Endothelial cell of umbilical vein (primary cell): ENCODE measurements around the gene MACROH2A2. TPM values are rescaled to one million over a fixed set of nuclear protein-coding genes. Genes with fewer than 3 reads are reported as not detected.

Experiments used
- BruUV-seq: library from RNA; stranded (reverse); fragments of 400-500 nt; replicated peaks from 2 replicates; lab custom pipeline; 2021; lab: Mats Ljungman, UMichigan
- CTCF ChIA-PET: fragments of 300-600, 350-600 bp; sonication (Branson Sonifier 250); formaldehyde crosslinking; loops from one replicate; lab custom pipeline; 2021; ENCODE audit warnings: antibody characterized with exemption, inconsistent platforms; lab: Charles Lee
- POLR2A ChIA-PET: fragments of 300-600, 350-600 bp; sonication (Branson Sonifier 250); formaldehyde crosslinking; loops from one replicate; lab custom pipeline; 2021; ENCODE audit warnings: antibody characterized with exemption, inconsistent platforms; lab: Charles Lee
- DNase-seq: peaks from one replicate; pipeline ENCODE4 v3.0.0-alpha.2; 2011; ENCODE audit warnings: low read depth, low spot score
- FAIRE-seq: peaks from 2 replicates; lab custom pipeline; 2011; peaks lifted over from hg19 to GRCh38; lab: Jason Lieb, UNC
- H2AFZ ChIP-seq: 2 replicates; pipeline ENCODE4 v1.6.0; 2012; ENCODE audit warnings: low read depth, low read length, control low read depth, inconsistent platforms
- H3K27ac ChIP-seq: 2 replicates; pipeline ENCODE4 v1.5.1; 2011; ENCODE audit warnings: low read depth, mild to moderate bottlenecking, control low read depth, low read length, moderate library complexity; ENCODE audit not compliant: insufficient read depth
- H3K27me3 ChIP-seq, 2 experiments: 2 replicates each; pipeline versions ENCODE4 v1.6.0 to v1.6.1; 2011; ENCODE audit warnings: low read length in 2 of 2, mixed read lengths in 1 of 2; ENCODE audit not compliant: control insufficient read depth in 2 of 2, insufficient read depth in 2 of 2
- H3K36me3 ChIP-seq, 2 experiments: 2 replicates in 1 of 2; 3 replicates in 1 of 2; pipeline ENCODE4 v1.5.1; 2011; ENCODE audit warnings: low read length in 2 of 2, mild to moderate bottlenecking in 1 of 2, moderate library complexity in 1 of 2; ENCODE audit not compliant: control insufficient read depth in 2 of 2, insufficient read depth in 2 of 2; ENCODE audit errors: extremely low read depth in 1 of 2
- H3K4me1 ChIP-seq: 3 replicates; pipeline ENCODE4 v1.5.1; 2011; ENCODE audit warnings: mild to moderate bottlenecking, low read length; ENCODE audit not compliant: control insufficient read depth, insufficient read depth; ENCODE audit errors: extremely low read depth
- H3K4me2 ChIP-seq: 2 replicates; pipeline ENCODE4 v1.6.1; 2011; ENCODE audit warnings: low read length, control low read depth, mixed read lengths; ENCODE audit not compliant: insufficient read depth
- H3K4me3 ChIP-seq, 3 experiments: fragments of 200-600 bp in 1 of 3; sonication (generic), shearing (Covaris generic) in 1 of 3; replicated peaks in 1 of 3; 2 replicates each; pipeline ENCODE4 v1.5.1; 2011 to 2016; ENCODE audit warnings: control low read depth in 3 of 3, low read length in 3 of 3, mild to moderate bottlenecking in 2 of 3, inconsistent platforms in 1 of 3, low read depth in 1 of 3, moderate library complexity in 1 of 3; ENCODE audit not compliant: insufficient read depth in 1 of 3
- H3K79me2 ChIP-seq: 2 replicates; pipeline ENCODE4 v1.6.0; 2012; ENCODE audit warnings: low read length, inconsistent platforms; ENCODE audit not compliant: control insufficient read depth, insufficient read depth
- H3K9ac ChIP-seq: replicated peaks from 2 replicates; pipeline ENCODE3; 2011; ENCODE audit warnings: low read length, control low read depth; ENCODE audit not compliant: insufficient read depth; ENCODE audit errors: extremely low read depth
- H3K9me1 ChIP-seq: replicated peaks from 3 replicates; pipeline ENCODE4 v1.6.0; 2011; ENCODE audit warnings: mild to moderate bottlenecking, low read length; ENCODE audit not compliant: control insufficient read depth, insufficient read depth; ENCODE audit errors: extremely low read depth
- H3K9me3 ChIP-seq: replicated peaks from 2 replicates; pipeline ENCODE4 v1.5.1; 2012; ENCODE audit warnings: low read length, inconsistent platforms; ENCODE audit not compliant: control insufficient read depth, insufficient read depth
- H4K20me1 ChIP-seq: replicated peaks from 2 replicates; pipeline ENCODE3; 2011; ENCODE audit warnings: mild to moderate bottlenecking, low read length; ENCODE audit not compliant: control insufficient read depth, insufficient read depth; ENCODE audit errors: extremely low read depth
- CTCF ChIP-seq, 2 donors: IDR thresholded peaks; 1 replicate in 1 of 2; 2 replicates in 1 of 2; pipeline ENCODE4 v1.5.1; 2011; ENCODE audit warnings: low read length in 2 of 2, mild to moderate bottlenecking in 2 of 2, moderate library complexity in 2 of 2, control low read depth in 1 of 2, inconsistent platforms in 1 of 2, low read depth in 1 of 2; ENCODE audit not compliant: insufficient read depth in 1 of 2; ENCODE audit errors: extremely low read depth in 1 of 2
- EZH2 ChIP-seq: IDR thresholded peaks from 2 replicates; pipeline ENCODE4 v1.6.1; 2012; ENCODE audit warnings: borderline replicate concordance, low read depth, mild to moderate bottlenecking, moderate library complexity, low read length, inconsistent platforms; ENCODE audit not compliant: severe bottlenecking
- FOS ChIP-seq: IDR thresholded peaks from 2 replicates; pipeline ENCODE4 v1.6.1; 2011; ENCODE audit warnings: mild to moderate bottlenecking, low read length, moderate library complexity, borderline replicate concordance; ENCODE audit not compliant: insufficient read depth
- GATA2 ChIP-seq: IDR thresholded peaks from 2 replicates; pipeline ENCODE4 v1.7.0; 2011; ENCODE audit warnings: low read depth, mild to moderate bottlenecking, moderate library complexity, mixed read lengths, low read length; ENCODE audit not compliant: insufficient read length, insufficient read depth
- JUN ChIP-seq: IDR thresholded peaks from 2 replicates; pipeline ENCODE4 v1.6.1; 2011; ENCODE audit warnings: borderline replicate concordance, low read depth; ENCODE audit not compliant: insufficient read length, insufficient read depth
- MYC ChIP-seq: IDR thresholded peaks from one replicate; pipeline ENCODE4 v1.6.1; 2011; ENCODE audit warnings: mild to moderate bottlenecking, low read depth, low read length
- POLR2A ChIP-seq: IDR thresholded peaks from 2 replicates; pipeline ENCODE4 v1.6.1; 2012; ENCODE audit warnings: low read depth, mild to moderate bottlenecking, control low read depth, low read length
- POLR2AphosphoS5 ChIP-seq: IDR thresholded peaks from 2 replicates; pipeline ENCODE4 v1.6.1; 2012; ENCODE audit warnings: low read depth, mild to moderate bottlenecking, control low read depth, low read length, moderate library complexity; ENCODE audit not compliant: insufficient read depth
- dilution Hi-C: fragments of 300-500 bp; cut with MboI; formaldehyde crosslinking; loops from one replicate; pipeline ENCODE4 v1.15.0; 2019; ENCODE audit warnings: low sequenced_read_pairs; ENCODE audit not compliant: extremely low pct_ligation_motif_present
- intact Hi-C: fragments of 100-400 bp; cut with micrococcal nuclease; formaldehyde crosslinking; loops from one replicate; pipeline ENCODE4 v1.10.0; 2022
- polyA plus RNA-seq, 4 experiments: library from polyadenylated mRNA; depleted of rRNA in 3 of 4; stranded (reverse) in 3 of 4; unstranded in 1 of 4; fragments of >200 nt; gene quantifications; 2 replicates each; pipeline versions ENCODE4 v1.2.1 to v1.2.3, GENCODE V29; 2011 to 2012; ENCODE audit warnings: missing spikeins in 1 of 4
- total RNA-seq: library from RNA; stranded (reverse); gene quantifications from 2 replicates; pipeline ENCODE4 v1.2.3, GENCODE V29; 2021
- TF ChIP-seq, protein P1 (sequence below): IDR thresholded peaks from 2 replicates; pipeline ENCODE4 v1.6.1; 2011; ENCODE audit not compliant: insufficient read depth, insufficient read length

The MACROH2A2 gene
- total and polyA plus RNA-seq, 2 donors (not counting 3 experiments of a cell fraction or from before 2014, with no cell fraction given), result 0.08 TPM; not detected in 1

DNA sequence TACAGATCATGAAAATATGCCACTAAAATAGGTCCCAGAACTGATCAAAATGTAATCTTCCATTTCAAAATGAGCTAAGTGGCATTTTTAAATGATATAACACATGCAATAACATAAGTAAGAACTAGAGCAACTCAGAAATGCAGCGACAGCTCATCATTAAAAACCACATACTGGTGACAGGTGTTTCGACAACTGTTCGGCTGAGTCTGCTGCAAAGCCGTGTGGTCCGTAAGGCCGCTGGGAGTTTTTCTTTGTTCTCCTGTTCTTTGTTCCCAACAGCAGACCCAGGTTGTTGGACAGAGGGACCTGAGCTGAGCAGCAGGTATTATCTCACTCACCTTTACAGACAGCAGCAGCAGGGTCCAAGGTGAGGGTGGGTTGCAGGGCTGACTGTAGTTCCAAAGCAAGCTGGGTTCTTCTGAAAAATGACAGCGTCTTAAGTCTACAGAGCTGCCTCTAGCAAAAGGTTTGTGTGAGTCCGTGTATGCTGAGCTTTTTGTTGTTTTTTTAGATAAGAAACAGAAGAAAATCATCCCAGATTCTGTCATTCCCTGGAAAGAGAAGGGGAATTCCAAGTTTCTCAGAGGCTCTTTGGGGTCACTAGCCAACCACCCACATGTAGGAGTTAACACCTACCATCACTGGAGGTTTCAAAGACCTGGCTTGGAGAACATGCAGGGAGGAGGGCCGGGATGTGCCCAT is 45.4 kb upstream of the MACROH2A2 start:
- no peaks in the 10 kb centered on the region for H3K79me2 ChIP-seq
- H3K4me1 ChIP-seq, result no peaks in the 10 kb centered on the region
- no TSS peak for BruUV-seq
- intact Hi-C loops (no loop called here), dilution Hi-C loops (no loop called here)
- H3K27ac ChIP-seq, result no peak overlapping the region
- TF ChIP-seq POLR2AphosphoS5 (no peak), JUN (no peak), MYC (no peak), POLR2A (no peak), FOS (no peak), CTCF (IDR thresholded peaks at IDR 0.05; ENCODE audit: extremely low read depth in 1 of 2, insufficient read depth in 1 of 2, low read depth in 1 of 2, low read length in 2 of 2) (no peak), GATA2 (no peak), EZH2 (no peak)
- TF ChIP-seq, protein P1, sequence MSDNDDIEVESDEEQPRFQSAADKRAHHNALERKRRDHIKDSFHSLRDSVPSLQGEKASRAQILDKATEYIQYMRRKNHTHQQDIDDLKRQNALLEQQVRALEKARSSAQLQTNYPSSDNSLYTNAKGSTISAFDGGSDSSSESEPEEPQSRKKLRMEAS, result no peak
- POLR2A ChIA-PET, result no interaction called here
- H4K20me1 ChIP-seq, result no peaks in the 10 kb centered on the region
- DNase-seq, result no peak
- H3K9ac ChIP-seq, result no peak overlapping the region
- H3K36me3 ChIP-seq, result no peaks in the 10 kb centered on the region
- no peak overlapping the region for H3K4me2 ChIP-seq
- CTCF ChIA-PET, result no interaction called here
- no peaks in the 10 kb centered on the region for H3K9me1 ChIP-seq
- peaks cover 9 to 38% of the 10 kb centered on the region in 2 experiments for H3K27me3 ChIP-seq
- H2AFZ ChIP-seq, result no peak overlapping the region
- FAIRE-seq, result no peak
- H3K4me3 ChIP-seq, result no peak overlapping the region
- H3K9me3 ChIP-seq, result no peaks in the 10 kb centered on the region
